Measurements from ENCODE around the gene RPS18. TPM values are rescaled to one million over a fixed set of nuclear protein-coding genes. Genes with fewer than 3 reads are reported as not detected.
A peak's percentile ranks its signal among the peaks of the same experiment; 100 is the strongest.

The RPS18 gene
- total and polyA plus RNA-seq, 2 of the 13 experiments (the other 11 are each of a cell fraction or from before 2014, with no cell fraction given): 3,896 to 5,806 TPM

GRCh38 chr6:33243476-33243875 is 28.4 kb upstream of the RPS18 start:
- WGBS (ENCODE audit: low lambda C conversion rate): 22% methylated on average over 1 of the region's 1 CpG
- in situ Hi-C loops (cut with HindIII; ENCODE audit: extremely low pct_ligation_motif_present, low pct_unique_long_range_greater_than_20kb): no loop called here
- FAIRE-seq: no peak

GRCh38 chr6:33247977-33248642 is 23.8 kb upstream of the RPS18 start:
- H2AFZ ChIP-seq (ENCODE audit: low read length): peak overlapping the region; percentile 25
- H3K27ac ChIP-seq (ENCODE audit: extremely low read length, insufficient read depth, low read length): peak overlapping the region; percentile 81
- peaks cover 29% of the 10 kb centered on the region for H3K4me1 ChIP-seq (ENCODE audit: insufficient read depth, low read length)
- H4K20me1 ChIP-seq (ENCODE audit: insufficient read depth, low read length): no peaks in the 10 kb centered on the region
- peaks cover 0 to 4% of the 10 kb centered on the region in 2 experiments; a peak in 1 of 5 replicates for H3K27me3 ChIP-seq (ENCODE audit: control insufficient read depth in 1 of 2, insufficient read depth in 2 of 2, low read length in 2 of 2)
- FAIRE-seq (peak; percentile 80), ATAC-seq (peak; percentile 72), DNase-seq (ENCODE audit: low spot score) (peak; percentile 80)
- in situ Hi-C loops (cut with HindIII; ENCODE audit: extremely low pct_ligation_motif_present, low pct_unique_long_range_greater_than_20kb) (loop anchor here (5.0 kb wide), 4 partner anchors 46 to 231 kb away; partner anchors contain the start of genes HSD17B8, RXRB and SLC39A7), intact Hi-C loops (cut with micrococcal nuclease; ENCODE audit: unreplicated experiment) (loop anchor here (2.0 kb wide), 4 partner anchors 47 to 233 kb away; partner anchors contain the start of genes RXRB and SLC39A7)
- WGBS (ENCODE audit: low lambda C conversion rate): 15% methylated on average over 15 of the region's 28 CpGs
- H3K4me3 ChIP-seq (replicated peaks in 1 of 3; ENCODE audit: insufficient read depth in 1 of 3, low read depth in 2 of 3, low read length in 3 of 3): peak overlapping the region; percentile 51 to 89 (median 64)
- H3K9ac ChIP-seq (ENCODE audit: insufficient read depth, low read depth, low read length): peak overlapping the region; percentile 75
- POLR2A ChIA-PET: interaction anchor here (0.6 to 5.1 kb wide), 23 partner anchors 10 to 1446 kb away, joined by 3 to 94 read pairs (median 6); partner anchors contain the start of genes HSD17B8, PFDN6, RING1 and RPS18
- H3K9me3 ChIP-seq (ENCODE audit: low read length): no peaks in the 10 kb centered on the region
- BruUV-seq (replicated peaks): no TSS peak
- H3K36me3 ChIP-seq (replicated peaks in 1 of 2; ENCODE audit: control insufficient read depth in 1 of 2, insufficient read depth in 2 of 2, low read length in 2 of 2): peaks cover 0 to 2% of the 10 kb centered on the region in 2 experiments; a peak in 3 of 5 replicates
- H3K79me2 ChIP-seq (ENCODE audit: insufficient read depth, low read length): no peaks in the 10 kb centered on the region
- peak overlapping the region; percentile 100 for H3K4me2 ChIP-seq (ENCODE audit: low read depth, low read length)
- CTCF ChIA-PET (ENCODE audit: low intra/inter-chr PET ratio, low total read pairs): interaction anchor here (1.0 to 3.1 kb wide), 9 partner anchors 43 to 233 kb away, joined by 4 to 19 read pairs (median 6); partner anchors contain the start of genes HSD17B8, RXRB and SLC39A7
- TF ChIP-seq JARID2 (CRISPR knock-in tag; IDR thresholded peaks at IDR 0.05; ENCODE audit: insufficient replicate concordance) (peak; percentile 73), SIX4 (CRISPR knock-in tag; IDR thresholded peaks at IDR 0.05) (no peak), PRMT3 (CRISPR knock-in tag; IDR thresholded peaks at IDR 0.05; ENCODE audit: borderline replicate concordance, low read depth) (no peak), REST (IDR thresholded peaks at IDR 0.05; ENCODE audit: borderline replicate concordance in 1 of 2, low read depth in 1 of 2, low read length in 2 of 2) (no peak), ZNF737 (CRISPR knock-in tag; IDR thresholded peaks at IDR 0.05; ENCODE audit: borderline replicate concordance) (no peak)
- TF ChIP-seq, protein P1, sequence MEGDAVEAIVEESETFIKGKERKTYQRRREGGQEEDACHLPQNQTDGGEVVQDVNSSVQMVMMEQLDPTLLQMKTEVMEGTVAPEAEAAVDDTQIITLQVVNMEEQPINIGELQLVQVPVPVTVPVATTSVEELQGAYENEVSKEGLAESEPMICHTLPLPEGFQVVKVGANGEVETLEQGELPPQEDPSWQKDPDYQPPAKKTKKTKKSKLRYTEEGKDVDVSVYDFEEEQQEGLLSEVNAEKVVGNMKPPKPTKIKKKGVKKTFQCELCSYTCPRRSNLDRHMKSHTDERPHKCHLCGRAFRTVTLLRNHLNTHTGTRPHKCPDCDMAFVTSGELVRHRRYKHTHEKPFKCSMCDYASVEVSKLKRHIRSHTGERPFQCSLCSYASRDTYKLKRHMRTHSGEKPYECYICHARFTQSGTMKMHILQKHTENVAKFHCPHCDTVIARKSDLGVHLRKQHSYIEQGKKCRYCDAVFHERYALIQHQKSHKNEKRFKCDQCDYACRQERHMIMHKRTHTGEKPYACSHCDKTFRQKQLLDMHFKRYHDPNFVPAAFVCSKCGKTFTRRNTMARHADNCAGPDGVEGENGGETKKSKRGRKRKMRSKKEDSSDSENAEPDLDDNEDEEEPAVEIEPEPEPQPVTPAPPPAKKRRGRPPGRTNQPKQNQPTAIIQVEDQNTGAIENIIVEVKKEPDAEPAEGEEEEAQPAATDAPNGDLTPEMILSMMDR (CRISPR knock-in tag; IDR thresholded peaks at IDR 0.05): peak; percentile 97

More at GRCh38 chr6:33243476-33243875, 28.4 kb upstream of the RPS18 start:
- BruUV-seq (replicated peaks): no TSS peak
- no peak for DNase-seq (ENCODE audit: low spot score)
- intact Hi-C loops (cut with micrococcal nuclease; ENCODE audit: unreplicated experiment): no loop called here
- Histone ChIP-seq H3K27me3 (ENCODE audit: control insufficient read depth in 1 of 2, insufficient read depth in 2 of 2, low read length in 2 of 2) (peaks cover 0 to 28% of the 10 kb centered on the region in 2 experiments; a peak in 3 of 5 replicates), H3K79me2 (ENCODE audit: insufficient read depth, low read length) (no peaks in the 10 kb centered on the region), H4K20me1 (ENCODE audit: insufficient read depth, low read length) (no peaks in the 10 kb centered on the region), H3K4me2 (ENCODE audit: low read depth, low read length) (no peak overlapping the region), H3K9ac (ENCODE audit: insufficient read depth, low read depth, low read length) (no peak overlapping the region), H3K4me1 (ENCODE audit: insufficient read depth, low read length) (peaks cover 6% of the 10 kb centered on the region), H3K36me3 (replicated peaks in 1 of 2; ENCODE audit: control insufficient read depth in 1 of 2, insufficient read depth in 2 of 2, low read length in 2 of 2) (no peaks in the 10 kb centered on the region), H2AFZ (ENCODE audit: low read length) (no peak overlapping the region), H3K4me3 (replicated peaks in 1 of 3; ENCODE audit: insufficient read depth in 1 of 3, low read depth in 2 of 3, low read length in 3 of 3) (no peak overlapping the region), H3K27ac (ENCODE audit: extremely low read length, insufficient read depth, low read length) (no peak overlapping the region), H3K9me3 (ENCODE audit: low read length) (no peaks in the 10 kb centered on the region)
- TF ChIP-seq, protein P2, sequence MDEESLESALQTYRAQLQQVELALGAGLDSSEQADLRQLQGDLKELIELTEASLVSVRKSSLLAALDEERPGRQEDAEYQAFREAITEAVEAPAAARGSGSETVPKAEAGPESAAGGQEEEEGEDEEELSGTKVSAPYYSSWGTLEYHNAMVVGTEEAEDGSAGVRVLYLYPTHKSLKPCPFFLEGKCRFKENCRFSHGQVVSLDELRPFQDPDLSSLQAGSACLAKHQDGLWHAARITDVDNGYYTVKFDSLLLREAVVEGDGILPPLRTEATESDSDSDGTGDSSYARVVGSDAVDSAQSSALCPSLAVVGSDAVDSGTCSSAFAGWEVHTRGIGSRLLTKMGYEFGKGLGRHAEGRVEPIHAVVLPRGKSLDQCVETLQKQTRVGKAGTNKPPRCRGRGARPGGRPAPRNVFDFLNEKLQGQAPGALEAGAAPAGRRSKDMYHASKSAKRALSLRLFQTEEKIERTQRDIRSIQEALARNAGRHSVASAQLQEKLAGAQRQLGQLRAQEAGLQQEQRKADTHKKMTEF (CRISPR knock-in tag; IDR thresholded peaks at IDR 0.05): no peak
- TF ChIP-seq TMF1 (CRISPR knock-in tag; IDR thresholded peaks at IDR 0.05; ENCODE audit: low read depth): no peak
- no peak for ATAC-seq
- ChIA-PET CTCF (ENCODE audit: low intra/inter-chr PET ratio, low total read pairs) (no interaction called here), POLR2A (no interaction called here)

Measured in HepG2 (cell line).